ENCODE data around the gene NCBP2.
"Not testable (repeated sequence)": the region's sequence is repeated elsewhere in the genome, so short reads cannot be mapped to it uniquely, and the experiment has no call there.

The NCBP2 gene

DNA sequence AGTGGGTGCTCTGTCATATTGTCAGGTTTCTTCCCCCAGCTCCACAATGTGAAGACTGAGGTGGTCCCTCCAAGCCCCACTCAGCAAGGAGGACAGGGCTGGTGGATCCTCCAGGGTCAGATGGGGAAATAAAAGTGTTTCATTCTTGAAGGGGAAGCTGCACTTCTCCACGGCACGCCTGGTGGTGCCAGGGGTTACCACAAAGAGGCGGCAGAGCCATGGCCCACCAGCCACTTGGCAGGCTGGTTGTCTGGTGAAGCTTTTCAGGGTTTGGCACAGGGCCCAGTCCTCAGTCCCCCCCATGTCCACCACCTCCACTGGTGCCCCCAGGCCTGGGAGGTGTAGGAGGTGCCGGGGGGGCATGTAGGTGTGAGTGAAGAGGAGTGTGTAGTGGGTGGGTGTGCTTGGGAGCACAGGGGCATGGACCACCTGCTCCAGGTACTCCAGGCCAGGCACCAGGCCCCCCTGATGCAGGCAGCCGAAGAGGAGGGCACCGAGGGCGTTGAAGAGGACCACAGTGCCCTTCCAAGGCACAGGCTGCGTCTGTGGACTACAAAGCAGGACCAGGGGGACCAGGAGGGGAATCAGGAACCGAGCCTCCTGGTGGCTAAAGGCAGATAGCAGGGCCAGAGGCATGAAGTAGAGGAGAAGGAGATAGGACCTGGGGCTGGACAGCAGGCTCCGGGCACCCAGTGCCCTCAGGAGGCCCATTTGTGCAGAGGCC is 5.0 kb upstream of the NCBP2 start:
- DNase-seq (ENCODE audit: low read depth, low spot score): no peak

DNA sequence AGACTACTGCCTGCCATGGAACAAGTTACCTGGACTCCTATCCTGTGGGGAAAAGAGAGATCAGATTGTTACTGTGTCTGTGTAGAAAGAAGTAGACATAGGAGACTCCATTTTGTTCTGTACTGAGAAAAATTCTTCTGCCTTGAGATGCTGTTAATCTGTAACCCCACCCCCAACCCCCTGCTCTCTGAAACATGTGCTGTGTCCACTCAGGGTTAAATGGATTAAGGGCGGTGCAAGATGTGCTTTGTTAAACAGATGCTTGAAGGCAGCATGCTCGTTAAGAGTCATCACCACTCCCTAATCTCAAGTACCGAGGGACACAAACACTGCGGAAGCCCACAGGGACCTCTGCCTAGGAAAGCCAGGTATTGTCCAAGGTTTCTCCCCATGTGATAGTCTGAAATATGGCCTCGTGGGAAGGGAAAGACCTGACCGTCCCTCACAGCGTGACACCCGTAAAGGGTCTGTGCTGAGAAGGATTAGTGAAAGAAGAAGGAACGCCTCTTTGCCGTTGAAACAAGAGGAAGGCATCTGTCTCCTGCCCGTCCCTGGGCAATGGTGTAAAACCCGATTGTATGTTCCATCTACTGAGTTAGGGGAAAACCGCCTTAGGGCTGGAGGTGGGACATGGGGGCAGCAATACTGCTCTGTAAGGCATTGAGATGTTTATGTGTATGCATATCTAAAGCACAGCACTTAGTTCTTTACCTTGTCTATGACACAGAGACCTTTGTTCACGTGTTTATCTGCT is 1.9 kb upstream of the NCBP2 start:
- not testable (repeated sequence) for DNase-seq (ENCODE audit: low read depth, low spot score)

More for the DNA sequence above, 5.0 kb upstream of the NCBP2 start:
- H3K4me3 ChIP-seq (ENCODE audit: low read length): no peak overlapping the region

GRCh38 chr3:196942915-196943277 is 568 bp upstream of the NCBP2 start:
- DNase-seq (ENCODE audit: low read depth, low spot score): no peak
- peak overlapping the region; percentile 94 for H3K4me3 ChIP-seq (ENCODE audit: low read length)

More for the DNA sequence above, 1.9 kb upstream of the NCBP2 start:
- peak overlapping the region; percentile 94 for H3K4me3 ChIP-seq (ENCODE audit: low read length)

GRCh38 chr3:196941729-196942225 is 551 bp downstream of the NCBP2 start:
- peak; percentile 23 for DNase-seq (ENCODE audit: low read depth, low spot score)

DNA sequence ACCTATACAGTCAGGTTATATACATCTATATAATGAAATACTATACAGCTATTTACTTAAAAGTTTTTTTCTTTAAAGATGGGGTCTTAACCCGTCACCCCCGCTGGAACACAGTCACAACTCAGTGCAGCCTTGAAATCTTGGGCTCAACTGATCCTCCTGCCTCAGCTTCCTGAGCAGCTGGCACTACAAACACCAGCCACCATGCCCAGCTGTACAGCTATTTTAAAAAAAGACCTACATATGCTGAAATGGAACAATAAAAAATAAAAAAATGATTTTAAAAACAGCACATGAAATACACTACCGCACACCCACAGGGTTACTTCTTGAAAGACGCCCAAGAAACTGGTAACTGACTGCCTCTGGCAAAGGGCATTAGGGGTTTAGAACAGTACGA is 3.8 kb downstream of the NCBP2 start:
- DNase-seq (ENCODE audit: low read depth, low spot score): peak; percentile 68
- H3K4me3 ChIP-seq (ENCODE audit: low read length): no peak overlapping the region

More at GRCh38 chr3:196941729-196942225, 551 bp downstream of the NCBP2 start:
- H3K4me3 ChIP-seq (ENCODE audit: low read length): peak overlapping the region; percentile 94

- H3K4me3 ChIP-seq (ENCODE audit: low read length): no peak overlapping the region
- no peak for DNase-seq (ENCODE audit: low read depth, low spot score)
Observed at GRCh38 chr3:196938124-196938523, 4.2 kb downstream of the NCBP2 start.

DNA sequence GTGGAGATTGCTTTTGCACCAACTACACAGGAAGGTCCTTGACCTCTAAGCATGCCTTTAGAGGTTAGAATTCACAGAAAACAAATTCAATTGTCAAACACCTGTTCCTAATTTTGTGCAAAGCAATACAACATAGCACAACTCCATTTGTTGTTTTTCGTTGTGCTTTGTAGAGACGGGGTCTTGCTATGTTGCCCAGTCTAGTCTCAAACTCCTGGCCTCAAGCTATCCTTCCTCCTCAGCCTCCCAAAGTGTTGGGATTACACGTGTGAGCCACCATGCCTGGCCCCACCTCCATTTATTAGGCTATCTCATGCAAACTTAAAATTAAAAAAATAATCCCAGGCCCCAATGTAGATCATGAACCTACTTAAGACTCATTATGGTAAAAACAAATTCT is 6.0 kb downstream of the NCBP2 start:
- H3K4me3 ChIP-seq (ENCODE audit: low read length): no peak overlapping the region
- no peak for DNase-seq (ENCODE audit: low read depth, low spot score)

DNA sequence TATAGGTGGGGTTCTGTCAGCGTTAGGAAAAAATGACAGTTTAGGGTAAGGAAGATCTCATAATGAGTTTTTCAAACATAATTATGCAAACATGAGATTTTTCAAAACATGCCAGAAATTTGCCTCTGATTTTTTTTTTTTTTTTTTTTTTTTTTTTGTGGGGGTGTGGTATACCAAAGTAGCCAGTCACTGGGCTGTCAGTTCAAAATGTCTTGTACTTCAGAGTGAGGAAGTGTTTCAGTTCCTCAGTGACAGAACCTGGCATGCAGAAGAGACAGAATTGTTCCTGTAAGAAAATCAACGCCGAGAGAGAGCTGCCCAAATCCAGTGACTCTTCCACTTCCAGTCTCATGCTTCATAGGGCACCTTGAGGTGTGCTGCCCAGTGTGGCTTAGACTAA is 9.7 kb downstream of the NCBP2 start:
- DNase-seq (ENCODE audit: low read depth, low spot score): no peak
- no peak overlapping the region for H3K4me3 ChIP-seq (ENCODE audit: low read length)

- H3K4me3 ChIP-seq (ENCODE audit: low read length): no peak overlapping the region
- DNase-seq (ENCODE audit: low read depth, low spot score): no peak
Observed at GRCh38 chr3:196931828-196932587, 10.3 kb downstream of the NCBP2 start.

DNA sequence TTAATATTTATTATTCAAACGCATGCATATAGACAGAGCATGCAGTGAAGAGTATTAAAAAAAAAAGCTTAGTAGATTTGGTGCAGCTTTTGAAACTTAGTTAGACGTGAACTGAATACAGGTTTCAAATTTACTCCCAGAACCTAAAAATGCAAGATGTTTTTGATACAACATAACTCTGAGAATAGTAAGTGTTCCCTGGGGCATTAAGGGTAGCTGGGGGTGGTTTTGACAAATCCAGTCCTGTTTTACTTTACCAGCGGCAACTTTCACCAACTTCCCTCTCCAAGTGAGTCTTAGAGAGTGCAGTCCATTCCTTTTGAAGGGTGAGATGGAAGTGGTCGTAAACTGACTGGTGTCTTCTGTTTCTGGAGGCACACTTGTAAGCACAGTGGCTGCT is 11.2 kb downstream of the NCBP2 start:
- DNase-seq (ENCODE audit: low read depth, low spot score): no peak
- no peak overlapping the region for H3K4me3 ChIP-seq (ENCODE audit: low read length)

DNA sequence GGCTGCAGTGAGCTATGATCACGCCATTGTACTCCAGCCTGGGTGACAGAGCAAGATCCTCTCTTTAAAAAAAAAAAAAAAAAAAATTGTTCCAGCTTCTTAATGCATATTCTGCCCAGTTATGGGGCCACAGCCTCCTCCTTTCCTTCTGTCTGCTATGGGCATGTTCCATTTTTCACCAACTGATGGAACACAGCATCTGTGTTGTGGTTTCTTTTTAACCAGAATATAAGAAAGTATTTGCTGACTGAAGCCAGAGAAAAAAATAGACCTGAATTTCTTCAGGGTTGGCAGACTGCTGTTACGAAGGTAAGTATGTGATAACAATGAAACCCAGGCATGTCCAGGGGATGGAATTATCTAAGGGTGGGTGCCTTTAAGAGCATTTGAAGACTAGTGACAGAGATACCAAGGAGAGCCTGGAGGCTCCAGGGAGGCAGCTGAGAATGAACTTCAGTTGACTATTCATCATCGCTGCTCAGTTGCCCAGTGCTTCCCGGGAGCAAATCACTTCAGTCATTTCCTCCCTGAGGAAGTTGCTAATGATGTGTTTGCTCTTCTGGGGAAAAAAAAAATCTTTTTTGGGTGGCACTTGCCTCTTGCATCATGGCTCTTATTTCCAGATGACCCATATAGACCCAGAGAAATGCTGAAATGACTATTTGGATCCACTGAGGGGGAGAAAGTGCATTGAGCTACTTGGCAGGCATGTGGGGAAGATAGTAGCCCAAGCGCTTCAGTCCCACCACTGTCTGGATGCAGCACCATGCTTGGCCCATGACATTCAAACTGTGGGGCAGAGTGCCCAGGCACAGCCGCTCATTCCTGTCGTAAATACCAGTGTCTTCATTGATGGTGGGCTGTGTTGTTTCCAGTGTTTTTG is 14.5 kb downstream of the NCBP2 start:
- H3K4me3 ChIP-seq (ENCODE audit: low read length): no peak overlapping the region
- peak; percentile 73 for DNase-seq (ENCODE audit: low read depth, low spot score)

DNA sequence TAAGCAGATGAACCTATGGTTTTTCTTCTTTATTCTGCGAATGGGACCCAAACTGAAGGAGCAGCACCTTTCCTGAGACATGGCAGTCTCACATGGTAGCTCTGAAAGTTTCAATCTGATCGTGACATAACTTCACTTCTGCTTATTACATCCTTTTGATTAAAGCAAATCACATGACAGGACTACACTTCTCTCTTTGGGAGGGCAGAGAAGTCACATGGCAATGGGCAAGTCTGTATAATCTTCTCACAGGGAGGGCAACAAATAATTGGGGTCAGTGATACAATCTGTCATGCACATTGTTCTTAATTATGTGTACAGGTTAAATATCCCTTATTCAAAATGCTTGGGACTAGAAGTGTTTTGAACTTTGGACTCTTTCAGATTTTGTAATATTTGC is 21.6 kb downstream of the NCBP2 start:
- H3K4me3 ChIP-seq (ENCODE audit: low read length): no peak overlapping the region
- no peak for DNase-seq (ENCODE audit: low read depth, low spot score)

DNA sequence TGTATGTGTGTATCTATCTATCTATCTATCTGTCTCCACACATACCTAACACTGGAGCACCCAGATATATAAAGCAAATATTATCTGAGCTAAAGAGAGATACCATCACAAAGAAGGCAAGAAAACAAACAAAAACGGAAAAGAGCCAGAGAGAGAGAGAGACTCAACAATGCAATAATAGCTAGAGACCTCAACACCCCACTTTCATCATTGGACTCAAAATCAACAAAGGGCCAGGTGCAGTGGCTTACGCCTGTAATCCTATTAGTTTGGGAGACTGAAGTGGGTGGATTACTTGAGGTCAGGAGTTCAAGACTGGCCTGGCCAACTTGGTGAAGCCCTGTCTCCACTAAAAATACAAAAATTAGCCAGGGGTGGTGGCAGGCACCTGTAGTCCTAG is 23.4 kb downstream of the NCBP2 start:
- H3K4me3 ChIP-seq (ENCODE audit: low read length): no peak overlapping the region
- no peak for DNase-seq (ENCODE audit: low read depth, low spot score)

GRCh38 chr3:196916995-196917394 is 25.3 kb downstream of the NCBP2 start:
- no peak overlapping the region for H3K4me3 ChIP-seq (ENCODE audit: low read length)
- DNase-seq (ENCODE audit: low read depth, low spot score): no peak

DNA sequence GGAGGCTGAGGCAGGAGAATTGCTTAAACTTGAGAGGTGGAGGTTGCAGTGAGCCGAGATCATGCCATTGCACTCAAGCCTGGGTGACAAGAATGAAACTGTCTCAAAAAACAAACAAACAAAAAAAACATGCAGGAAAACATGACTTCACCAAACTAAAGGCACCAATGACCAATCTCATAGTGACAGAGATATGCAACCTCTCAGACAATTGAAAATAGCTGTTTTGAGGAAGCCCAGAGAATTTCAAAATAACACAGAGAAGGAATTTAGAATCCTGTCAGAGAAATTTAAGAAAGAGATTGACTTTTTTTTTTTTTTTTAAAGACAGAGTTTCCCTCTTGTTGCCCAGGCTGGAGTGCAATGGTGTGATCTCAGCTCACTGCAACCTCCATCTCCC is 26.1 kb downstream of the NCBP2 start:
- H3K4me3 ChIP-seq (ENCODE audit: low read length): no peak overlapping the region
- no peak for DNase-seq (ENCODE audit: low read depth, low spot score)

GRCh38 chr3:196915375-196915774 is 27.0 kb downstream of the NCBP2 start:
- no peak for DNase-seq (ENCODE audit: low read depth, low spot score)
- H3K4me3 ChIP-seq (ENCODE audit: low read length): no peak overlapping the region

DNA sequence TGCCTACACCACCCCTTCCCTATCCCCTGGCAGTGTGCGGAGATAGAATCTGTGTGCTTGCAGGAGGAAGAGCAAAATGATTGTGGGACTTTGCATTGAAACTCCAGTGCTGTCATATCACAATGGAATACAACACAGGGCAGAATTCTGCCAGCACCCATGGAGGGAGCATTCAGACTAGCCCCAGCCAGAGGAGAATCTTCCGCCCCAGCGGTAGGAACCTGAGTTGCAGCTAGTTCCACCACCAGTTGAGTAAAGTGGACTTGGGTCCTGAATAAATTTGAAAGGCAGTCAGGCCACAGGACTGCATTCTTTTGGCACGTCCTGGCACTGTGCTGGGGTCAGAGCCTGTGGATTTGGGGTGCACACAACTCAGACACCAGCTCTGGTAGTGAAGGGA is 27.5 kb downstream of the NCBP2 start:
- no peak overlapping the region for H3K4me3 ChIP-seq (ENCODE audit: low read length)
- no peak for DNase-seq (ENCODE audit: low read depth, low spot score)

- H3K4me3 ChIP-seq (ENCODE audit: low read length): no peak overlapping the region
- DNase-seq (ENCODE audit: low read depth, low spot score): no peak
Observed at GRCh38 chr3:196903740-196904139, 38.6 kb downstream of the NCBP2 start.

DNA sequence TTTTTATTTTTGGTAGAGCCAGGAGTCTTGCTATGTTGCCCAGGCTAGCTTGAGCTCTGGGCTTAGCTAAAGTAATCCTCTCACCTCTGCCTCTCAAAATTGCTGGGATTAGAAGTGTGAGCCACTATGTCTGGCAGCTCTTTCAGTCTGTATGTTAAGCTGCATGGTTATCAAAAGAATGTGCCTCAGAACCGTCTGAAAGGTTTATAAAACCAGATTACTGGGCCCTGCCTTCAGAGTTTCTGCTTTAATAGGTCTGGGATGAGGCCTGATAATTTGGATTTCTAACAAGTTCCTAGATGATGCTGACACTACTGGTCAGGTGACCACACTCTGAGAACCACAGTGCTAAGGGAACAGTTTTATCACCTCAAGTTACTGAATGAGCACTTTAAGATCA is 40.0 kb downstream of the NCBP2 start:
- no peak for DNase-seq (ENCODE audit: low read depth, low spot score)
- H3K4me3 ChIP-seq (ENCODE audit: low read length): no peak overlapping the region

All from Jurkat, Clone E6-1 (cell line).